IPS-NIHi7 (cell line): ENCODE data around the gene GLDC.

Experiments used
- DNase-seq: peaks from one replicate; pipeline ENCODE4 v3.0.0; 2012; ENCODE audit warnings: mixed read lengths; ENCODE audit errors: extremely low spot score

GLDC gene

DNA sequence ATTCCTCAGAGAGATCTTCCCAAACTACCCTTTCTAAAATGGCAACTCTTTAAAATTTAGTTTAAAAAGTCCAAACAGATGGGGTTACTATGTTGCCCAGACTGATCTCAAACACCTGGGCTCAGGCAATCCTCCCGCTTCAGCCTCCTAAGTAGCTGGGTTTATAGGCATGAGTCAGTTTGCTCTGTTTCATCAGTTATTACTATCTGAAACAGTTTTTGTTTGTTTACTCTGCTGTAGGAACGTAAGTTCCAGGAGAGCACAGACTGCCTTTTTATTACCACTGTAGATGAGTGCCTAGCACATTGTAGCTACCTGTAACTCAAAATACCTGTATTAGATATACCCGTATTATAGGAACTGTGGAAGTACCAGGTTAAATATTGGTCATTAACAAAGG is 143.1 kb downstream of the GLDC start:
- DNase-seq: no peak

- DNase-seq: no peak
Observed at GRCh38 chr9:6501526-6502210, 143.9 kb downstream of the GLDC start.

DNA sequence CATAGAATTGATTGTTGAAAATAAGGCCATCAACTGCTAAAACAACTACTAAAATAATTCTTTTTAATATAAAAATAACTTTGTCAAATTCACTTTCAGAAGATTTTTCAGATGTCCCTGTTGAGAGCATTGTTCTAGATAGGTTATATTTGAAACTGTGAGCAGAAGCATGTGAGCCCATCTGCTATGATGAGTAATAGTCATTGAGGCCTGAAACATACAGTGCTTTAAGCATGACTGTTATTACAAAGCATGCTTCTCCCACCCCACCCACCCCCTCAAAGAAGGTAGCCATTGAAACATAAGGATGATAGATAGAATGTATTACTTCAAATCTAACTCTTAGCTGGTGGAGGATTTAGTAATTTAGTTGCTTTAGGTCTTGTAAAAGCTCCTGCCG is 146.5 kb downstream of the GLDC start:
- DNase-seq: no peak

GRCh38 chr9:6495466-6495865 is 150.1 kb downstream of the GLDC start:
- peak; percentile 9 for DNase-seq

- DNase-seq: no peak
Observed at GRCh38 chr9:6490863-6491262, 154.7 kb downstream of the GLDC start.

GRCh38 chr9:6489099-6489498 is 156.4 kb downstream of the GLDC start:
- no peak for DNase-seq

- DNase-seq: no peak
Observed at GRCh38 chr9:6488395-6488794, 157.1 kb downstream of the GLDC start.

- no peak for DNase-seq
Observed at GRCh38 chr9:6484210-6484609, 161.3 kb downstream of the GLDC start.
